MM.1S (cell line): Measurements from ENCODE around the gene MICALL2.

Experiments used
- DNase-seq: peaks from one replicate; pipeline ENCODE4 v3.0.0-alpha.2; 2015
- H2AFZ ChIP-seq: fragments of 300-600 bp; sonication (generic); 2 replicates; pipeline ENCODE4 v1.6.0; 2016; ENCODE audit warnings: antibody characterized with exemption, low read length
- H3F3A ChIP-seq: fragments of 300-600 bp; sonication (generic); 2 replicates; pipeline ENCODE4 v1.6.1; 2016; ENCODE audit warnings: mild to moderate bottlenecking, antibody characterized with exemption, low read length, moderate library complexity, mixed read lengths; ENCODE audit not compliant: insufficient read depth
- H3K27ac ChIP-seq: fragments of 300-600 bp; sonication (generic); 2 replicates; pipeline ENCODE4 v1.5.1; 2016; ENCODE audit warnings: mild to moderate bottlenecking, low read length
- H3K27me3 ChIP-seq: fragments of 300-600 bp; sonication (generic); replicated peaks from 2 replicates; pipeline ENCODE4 v1.6.0; 2016; ENCODE audit warnings: low read length; ENCODE audit not compliant: insufficient read depth
- H3K36me3 ChIP-seq: fragments of 300-600 bp; sonication (generic); replicated peaks from 2 replicates; pipeline ENCODE4 v1.6.1; 2016; ENCODE audit warnings: mild to moderate bottlenecking, low read length, mixed read lengths; ENCODE audit not compliant: insufficient read depth
- H3K4me1 ChIP-seq: fragments of 300-600 bp; sonication (generic); 2 replicates; pipeline ENCODE4 v1.6.1; 2016; ENCODE audit warnings: low read length, mixed read lengths
- H3K4me2 ChIP-seq: fragments of 300-600 bp; sonication (generic); 2 replicates; pipeline ENCODE4 v1.6.0; 2016; ENCODE audit warnings: low read depth, low read length
- H3K4me3 ChIP-seq: fragments of 300-600 bp; sonication (generic); 2 replicates; pipeline ENCODE4 v1.5.1; 2016; ENCODE audit warnings: low read length, mixed read lengths
- H3K79me2 ChIP-seq: fragments of 300-600 bp; sonication (generic); 2 replicates; pipeline ENCODE4 v1.6.1; 2016; ENCODE audit warnings: mixed run types, low read length, mixed read lengths
- H3K9ac ChIP-seq: fragments of 300-600 bp; sonication (generic); 2 replicates; pipeline ENCODE4 v1.6.1; 2016; ENCODE audit warnings: low read length, mixed read lengths
- H3K9me2 ChIP-seq: fragments of 300-600 bp; sonication (generic); replicated peaks from 2 replicates; pipeline ENCODE4 v1.6.1; 2016; ENCODE audit warnings: mild to moderate bottlenecking, low read length, mixed read lengths; ENCODE audit not compliant: insufficient read depth
- H3K9me3 ChIP-seq: fragments of 300-600 bp; sonication (generic); replicated peaks from 2 replicates; pipeline ENCODE4 v1.6.1; 2016; ENCODE audit warnings: mild to moderate bottlenecking, low read length, mixed read lengths; ENCODE audit not compliant: insufficient read depth
- H4K20me1 ChIP-seq: fragments of 300-600 bp; sonication (generic); 2 replicates; pipeline ENCODE4 v1.6.1; 2016; ENCODE audit warnings: mild to moderate bottlenecking, low read length, moderate library complexity, mixed read lengths; ENCODE audit not compliant: insufficient read depth
- EZH2 ChIP-seq: fragments of 300-600 bp; sonication (generic); optimal IDR thresholded peaks from 2 replicates; pipeline ENCODE3; 2017; ENCODE audit warnings: low read depth, mild to moderate bottlenecking, antibody characterized with exemption, low read length, mixed read lengths
- EZH2phosphoT487 ChIP-seq: fragments of 300-600 bp; sonication (generic); IDR thresholded peaks from 2 replicates; pipeline ENCODE4 v1.6.1; 2018; ENCODE audit warnings: antibody characterized with exemption, low read length
- TF ChIP-seq, protein P1 (sequence below): fragments of 300-600 bp; sonication (generic); IDR thresholded peaks from 2 replicates; pipeline ENCODE4 v1.5.1; 2016; ENCODE audit warnings: antibody characterized with exemption, low read length, mixed read lengths

Gene MICALL2

DNA sequence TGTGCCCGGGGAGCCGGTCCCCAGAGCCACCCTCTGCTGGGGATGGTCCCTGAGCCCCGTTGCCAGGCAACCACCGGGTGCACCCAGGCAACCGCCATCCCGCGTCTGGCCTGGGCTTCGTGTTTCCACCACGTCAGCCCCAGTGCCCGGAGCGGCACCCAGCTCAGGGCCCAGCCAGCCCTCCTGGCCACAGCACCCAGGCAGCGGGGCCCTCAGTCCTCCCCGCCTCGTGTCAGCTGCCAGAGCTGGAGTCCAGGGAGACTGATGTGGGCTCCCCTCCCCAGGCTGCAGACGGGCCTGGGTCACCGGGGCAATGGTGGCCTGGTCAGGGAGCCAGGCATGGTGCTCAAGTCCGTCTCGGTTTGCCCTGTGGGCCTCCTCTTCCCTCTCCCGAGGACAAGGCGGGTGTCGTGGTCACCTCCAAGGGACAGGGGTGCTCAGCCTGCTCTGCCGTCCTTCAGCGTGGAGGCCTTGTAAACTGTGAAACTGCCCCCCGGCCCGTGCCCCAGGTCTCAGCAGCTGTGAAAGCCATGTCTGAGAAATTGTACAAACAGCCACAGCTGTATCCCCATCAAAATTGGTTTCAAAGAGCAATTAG lies 72.5 kb downstream of the MICALL2 start:
- Histone ChIP-seq H3K4me3 (no peak overlapping the region), H2AFZ (no peak overlapping the region)
- no peak for DNase-seq

DNA sequence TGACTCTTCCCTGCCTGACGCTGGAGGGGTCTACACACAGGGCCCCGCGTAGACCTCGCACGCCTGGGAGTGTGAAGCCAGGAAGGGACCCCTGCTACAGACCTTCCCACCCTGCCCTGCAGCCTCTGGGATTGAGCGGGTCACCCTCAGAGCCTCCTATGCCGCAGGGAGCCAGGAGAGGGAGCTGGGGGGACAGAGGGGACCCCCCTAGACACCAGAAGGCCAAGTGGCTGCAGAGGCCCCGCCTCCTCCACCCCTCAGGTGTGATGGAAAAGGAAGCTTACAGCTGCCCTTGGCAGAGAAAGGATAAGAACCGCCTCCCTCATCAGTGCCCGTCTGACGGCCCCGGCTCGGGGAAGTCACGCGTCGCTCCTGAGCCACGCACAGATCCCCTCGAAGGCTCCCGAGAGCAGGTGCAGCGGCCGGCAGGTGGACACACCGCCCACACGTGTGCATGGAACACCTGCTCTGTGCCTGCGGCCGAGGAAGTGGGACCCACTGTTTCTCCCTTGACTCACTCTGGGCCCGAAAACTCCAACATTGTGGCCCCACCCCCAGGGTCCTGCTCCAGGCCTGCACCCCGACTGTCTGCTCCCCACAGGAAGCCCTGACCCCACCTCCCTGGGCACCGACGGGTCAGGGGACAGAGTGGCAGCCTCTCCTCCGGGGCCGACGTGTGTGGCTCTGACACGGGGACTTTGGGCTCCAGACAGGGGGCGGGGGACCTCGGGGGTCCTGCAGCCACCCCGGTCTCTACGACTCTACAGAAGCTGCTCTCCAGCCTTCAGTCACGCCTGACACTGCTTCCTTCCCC lies 73.3 kb downstream of the MICALL2 start:
- TF ChIP-seq, protein P1, sequence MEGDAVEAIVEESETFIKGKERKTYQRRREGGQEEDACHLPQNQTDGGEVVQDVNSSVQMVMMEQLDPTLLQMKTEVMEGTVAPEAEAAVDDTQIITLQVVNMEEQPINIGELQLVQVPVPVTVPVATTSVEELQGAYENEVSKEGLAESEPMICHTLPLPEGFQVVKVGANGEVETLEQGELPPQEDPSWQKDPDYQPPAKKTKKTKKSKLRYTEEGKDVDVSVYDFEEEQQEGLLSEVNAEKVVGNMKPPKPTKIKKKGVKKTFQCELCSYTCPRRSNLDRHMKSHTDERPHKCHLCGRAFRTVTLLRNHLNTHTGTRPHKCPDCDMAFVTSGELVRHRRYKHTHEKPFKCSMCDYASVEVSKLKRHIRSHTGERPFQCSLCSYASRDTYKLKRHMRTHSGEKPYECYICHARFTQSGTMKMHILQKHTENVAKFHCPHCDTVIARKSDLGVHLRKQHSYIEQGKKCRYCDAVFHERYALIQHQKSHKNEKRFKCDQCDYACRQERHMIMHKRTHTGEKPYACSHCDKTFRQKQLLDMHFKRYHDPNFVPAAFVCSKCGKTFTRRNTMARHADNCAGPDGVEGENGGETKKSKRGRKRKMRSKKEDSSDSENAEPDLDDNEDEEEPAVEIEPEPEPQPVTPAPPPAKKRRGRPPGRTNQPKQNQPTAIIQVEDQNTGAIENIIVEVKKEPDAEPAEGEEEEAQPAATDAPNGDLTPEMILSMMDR, result no peak
- TF ChIP-seq EZH2phosphoT487, result no peak
- TF ChIP-seq EZH2, result no peak
- no peak overlapping the region for H3K9ac ChIP-seq
- no peaks in the 10 kb centered on the region for H3K9me3 ChIP-seq
- no peaks in the 10 kb centered on the region for H3K9me2 ChIP-seq
- no peak for DNase-seq
- peaks cover 75% of the 10 kb centered on the region for H3K27me3 ChIP-seq
- no peak overlapping the region for H3K4me3 ChIP-seq
- no peak overlapping the region for H3K27ac ChIP-seq
- no peaks in the 10 kb centered on the region for H3F3A ChIP-seq
- no peaks in the 10 kb centered on the region for H3K4me1 ChIP-seq
- H3K36me3 ChIP-seq, result no peaks in the 10 kb centered on the region
- H3K4me2 ChIP-seq, result no peak overlapping the region
- no peaks in the 10 kb centered on the region for H3K79me2 ChIP-seq
- no peak overlapping the region for H2AFZ ChIP-seq
- no peaks in the 10 kb centered on the region for H4K20me1 ChIP-seq

More for the DNA sequence above, 72.5 kb downstream of the MICALL2 start:
- Histone ChIP-seq H3K4me2 (no peak overlapping the region), H3K4me1 (no peaks in the 10 kb centered on the region), H3K9me3 (no peaks in the 10 kb centered on the region), H3K27ac (no peak overlapping the region), H3F3A (no peaks in the 10 kb centered on the region), H3K79me2 (no peaks in the 10 kb centered on the region), H3K9ac (no peak overlapping the region), H3K36me3 (no peaks in the 10 kb centered on the region), H3K27me3 (peaks cover 82% of the 10 kb centered on the region), H3K9me2 (no peaks in the 10 kb centered on the region), H4K20me1 (no peaks in the 10 kb centered on the region)
- no peak for TF ChIP-seq EZH2phosphoT487
- no peak for TF ChIP-seq EZH2
- TF ChIP-seq, protein P1, result no peak

DNA sequence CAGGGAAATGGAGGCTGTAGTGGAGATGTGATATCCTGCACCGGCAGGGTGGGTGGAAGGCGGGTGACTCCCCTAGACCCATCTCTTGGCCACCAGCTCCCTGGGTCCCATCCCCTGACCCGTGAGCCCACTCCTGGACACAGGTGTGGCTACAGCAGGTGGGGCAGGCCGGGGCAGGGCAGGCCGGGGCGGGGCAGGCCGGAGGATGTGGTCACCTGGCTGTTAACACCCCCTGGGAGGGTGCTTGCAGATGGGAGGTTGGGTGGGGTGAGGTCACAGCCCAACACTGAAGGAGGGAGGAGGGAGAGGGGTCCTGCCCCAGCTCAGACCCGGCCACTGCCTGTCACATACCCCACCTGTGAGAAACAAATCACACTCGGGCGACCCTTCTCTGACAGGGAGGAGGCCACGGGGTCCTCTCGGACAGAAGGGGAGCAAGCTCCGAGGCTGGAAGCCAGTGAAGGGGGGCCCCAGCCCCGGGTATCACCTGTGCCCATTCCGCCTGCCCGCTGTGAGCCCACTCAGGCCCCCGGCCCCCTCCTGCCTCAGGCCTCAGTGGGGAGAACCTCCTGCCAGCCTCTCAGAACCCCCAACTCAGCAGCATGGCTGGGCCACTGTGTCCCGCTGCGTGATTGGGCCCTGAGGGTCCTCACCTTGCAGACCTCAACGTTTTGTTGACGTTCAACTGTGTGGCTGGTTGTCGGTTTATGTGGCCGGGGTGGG lies 74.0 kb downstream of the MICALL2 start:
- no peak overlapping the region for H3K9ac ChIP-seq
- H3K27ac ChIP-seq, result no peak overlapping the region
- no peak overlapping the region for H3K4me2 ChIP-seq
- no peaks in the 10 kb centered on the region for H3K4me1 ChIP-seq
- no peaks in the 10 kb centered on the region for H4K20me1 ChIP-seq
- H3K9me2 ChIP-seq, result no peaks in the 10 kb centered on the region
- no peak overlapping the region for H2AFZ ChIP-seq
- H3K27me3 ChIP-seq, result peaks cover 71% of the 10 kb centered on the region
- DNase-seq, result no peak
- H3F3A ChIP-seq, result no peaks in the 10 kb centered on the region
- H3K79me2 ChIP-seq, result no peaks in the 10 kb centered on the region
- no peaks in the 10 kb centered on the region for H3K36me3 ChIP-seq
- H3K9me3 ChIP-seq, result no peaks in the 10 kb centered on the region
- TF ChIP-seq, protein P1, result no peak
- no peak for TF ChIP-seq EZH2phosphoT487
- no peak for TF ChIP-seq EZH2
- H3K4me3 ChIP-seq, result no peak overlapping the region
